H1 (cell line): ENCODE data around the gene PHLDA2. TPM values are rescaled to one million over a fixed set of nuclear protein-coding genes. Genes with fewer than 3 reads are reported as not detected.

Source experiments
- CTCF ChIA-PET: fragments of 300-600 bp; sonication (Branson Sonifier 250); formaldehyde crosslinking; loops from one replicate; lab custom pipeline; 2021; ENCODE audit not compliant: partially characterized antibody; lab: Charles Lee
- POLR2A ChIA-PET: fragments of 300-600 bp; sonication (Branson Sonifier 250); formaldehyde crosslinking; loops from one replicate; lab custom pipeline; 2021; ENCODE audit warnings: inconsistent platforms; ENCODE audit not compliant: partially characterized antibody; lab: Charles Lee
- DNase-seq, 2 experiments: peaks; one replicate each; pipeline versions ENCODE4 v3.0.0 to v3.0.0-alpha.2; 2010 to 2022; ENCODE audit warnings: low spot score in 2 of 2, low read depth in 1 of 2, mixed read lengths in 1 of 2
- FAIRE-seq: peaks from 2 replicates; lab custom pipeline; 2011; peaks lifted over from hg19 to GRCh38; lab: Jason Lieb, UNC
- H2AFZ ChIP-seq: 2 replicates; pipeline ENCODE4 v1.8.1; 2012; ENCODE audit warnings: low read length, inconsistent platforms
- H2AK5ac ChIP-seq: 2 replicates; pipeline ENCODE4 v1.6.1; 2013; ENCODE audit warnings: low read depth, low read length
- H2BK120ac ChIP-seq: replicated peaks from 2 replicates; pipeline ENCODE3; 2013; ENCODE audit warnings: low read depth, low read length, inconsistent platforms
- H2BK12ac ChIP-seq: 2 replicates; pipeline ENCODE4 v1.6.1; 2013; ENCODE audit warnings: low read depth, low read length
- H2BK15ac ChIP-seq: 2 replicates; pipeline ENCODE4 v1.6.1; 2013; ENCODE audit warnings: low read length
- H2BK20ac ChIP-seq: 2 replicates; pipeline ENCODE4 v1.6.1; 2013; ENCODE audit warnings: low read length
- H2BK5ac ChIP-seq: 2 replicates; pipeline ENCODE4 v1.6.1; 2013; ENCODE audit warnings: low read depth, low read length
- H3K14ac ChIP-seq: 2 replicates; pipeline ENCODE4 v1.6.1; 2013; ENCODE audit warnings: inconsistent platforms; ENCODE audit not compliant: insufficient read length
- H3K18ac ChIP-seq: 2 replicates; pipeline ENCODE4 v1.6.1; 2013; ENCODE audit warnings: low read length; ENCODE audit errors: extremely low read depth
- H3K23ac ChIP-seq: 2 replicates; pipeline ENCODE4 v1.6.1; 2013; ENCODE audit warnings: inconsistent platforms; ENCODE audit not compliant: insufficient read length
- H3K23me2 ChIP-seq: 2 replicates; pipeline ENCODE4 v1.6.1; 2013; ENCODE audit warnings: low read depth, low read length
- H3K27ac ChIP-seq: 2 replicates; pipeline ENCODE4 v1.6.1; 2011; ENCODE audit warnings: low read depth, low read length, inconsistent platforms
- H3K27me3 ChIP-seq, 4 experiments: replicated peaks in 1 of 4; 1 replicate in 1 of 4; 2 replicates in 3 of 4; pipeline versions ENCODE4 v1.6.1 to v1.8.1; 2011 to 2013; ENCODE audit warnings: low read length in 3 of 4, mild to moderate bottlenecking in 3 of 4, inconsistent platforms in 2 of 4, mixed read lengths in 2 of 4, moderate library complexity in 1 of 4; ENCODE audit not compliant: control insufficient read depth in 3 of 4, insufficient read depth in 3 of 4; ENCODE audit errors: extremely low read depth in 1 of 4
- H3K36me3 ChIP-seq, 4 experiments: 2 replicates each; pipeline versions ENCODE4 v1.6.1 to v1.8.1; 2011 to 2013; ENCODE audit warnings: mild to moderate bottlenecking in 4 of 4, low read length in 3 of 4, moderate library complexity in 2 of 4, control low read depth in 1 of 4, inconsistent platforms in 1 of 4; ENCODE audit not compliant: insufficient read depth in 4 of 4, control insufficient read depth in 2 of 4
- H3K4ac ChIP-seq: replicated peaks from 2 replicates; pipeline ENCODE3; 2013; ENCODE audit warnings: low read length, low read depth, mixed read lengths, inconsistent platforms; ENCODE audit not compliant: insufficient read length
- H3K4me1 ChIP-seq, 4 experiments: replicated peaks in 1 of 4; 1 replicate in 1 of 4; 2 replicates in 3 of 4; pipeline versions ENCODE4 v1.6.1 to v1.8.1; 2011 to 2013; ENCODE audit warnings: low read length in 3 of 4, inconsistent platforms in 2 of 4, mixed read lengths in 1 of 4; ENCODE audit not compliant: insufficient read depth in 4 of 4, control insufficient read depth in 3 of 4
- H3K4me2 ChIP-seq, 2 experiments: 2 replicates each; pipeline versions ENCODE4 v1.6.1 to v1.8.1; 2011 to 2013; ENCODE audit warnings: low read depth in 2 of 2, low read length in 2 of 2, control low read depth in 1 of 2, inconsistent platforms in 1 of 2, mild to moderate bottlenecking in 1 of 2; ENCODE audit not compliant: insufficient read depth in 1 of 2
- H3K4me3 ChIP-seq, 4 experiments: fragments of 200-600, 300-600 bp in 1 of 4; sonication (generic), shearing (Covaris generic), sonication (Bioruptor Twin) in 1 of 4; 2 replicates each; pipeline versions ENCODE4 v1.5.1 to v1.8.1; 2011 to 2016; ENCODE audit warnings: low read length in 4 of 4, low read depth in 3 of 4, control low read depth in 2 of 4, inconsistent platforms in 2 of 4, mild to moderate bottlenecking in 2 of 4, mixed read lengths in 1 of 4, moderate library complexity in 1 of 4; ENCODE audit not compliant: insufficient read depth in 2 of 4; ENCODE audit errors: extremely low read depth in 1 of 4
- H3K56ac ChIP-seq: replicated peaks from 2 replicates; pipeline ENCODE3; 2013; ENCODE audit warnings: low read depth, mild to moderate bottlenecking, mixed read lengths, low read length, inconsistent platforms; ENCODE audit not compliant: insufficient read length
- H3K79me1 ChIP-seq: 2 replicates; pipeline ENCODE4 v1.6.1; 2013; ENCODE audit warnings: low read depth, low read length, control low read depth
- H3K79me2 ChIP-seq, 2 experiments: 2 replicates each; pipeline versions ENCODE4 v1.6.1 to v1.8.1; 2012 to 2013; ENCODE audit warnings: low read length in 2 of 2, mild to moderate bottlenecking in 2 of 2, inconsistent platforms in 1 of 2; ENCODE audit not compliant: insufficient read depth in 2 of 2, control insufficient read depth in 1 of 2
- H3K9ac ChIP-seq, 4 experiments: replicated peaks in 1 of 4; 1 replicate in 1 of 4; 2 replicates in 3 of 4; pipeline versions ENCODE4 v1.6.1 to v1.8.1; 2011 to 2013; ENCODE audit warnings: low read depth in 3 of 4, low read length in 3 of 4, control low read depth in 2 of 4, mild to moderate bottlenecking in 2 of 4, moderate library complexity in 2 of 4, inconsistent platforms in 1 of 4; ENCODE audit errors: extremely low read depth in 1 of 4
- H3K9me3 ChIP-seq, 2 experiments: 2 replicates each; pipeline versions ENCODE4 v1.6.1 to v1.8.1; 2012 to 2013; ENCODE audit warnings: mild to moderate bottlenecking in 2 of 2, moderate library complexity in 2 of 2, control low read depth in 1 of 2, inconsistent platforms in 1 of 2, low read depth in 1 of 2, low read length in 1 of 2, mixed read lengths in 1 of 2; ENCODE audit not compliant: insufficient read depth in 2 of 2
- H4K20me1 ChIP-seq, 2 experiments: replicated peaks in 1 of 2; 2 replicates each; pipeline versions ENCODE3 to v1.8.1; 2011 to 2013; ENCODE audit warnings: inconsistent platforms in 2 of 2, low read length in 2 of 2, mild to moderate bottlenecking in 1 of 2; ENCODE audit not compliant: insufficient read depth in 2 of 2, control insufficient read depth in 1 of 2
- H4K5ac ChIP-seq: 2 replicates; pipeline ENCODE4 v1.6.1; 2013; ENCODE audit warnings: low read length, low read depth, mixed read lengths, inconsistent platforms; ENCODE audit not compliant: insufficient read length
- H4K8ac ChIP-seq: 2 replicates; pipeline ENCODE4 v1.8.0; 2013; ENCODE audit warnings: mild to moderate bottlenecking, moderate library complexity, low read length, inconsistent platforms; ENCODE audit not compliant: insufficient read depth; ENCODE audit errors: extremely low read depth
- H4K91ac ChIP-seq: replicated peaks from 2 replicates; pipeline ENCODE3; 2013; ENCODE audit warnings: low read length, mixed read lengths, inconsistent platforms; ENCODE audit not compliant: insufficient read length
- CEBPB ChIP-seq: IDR thresholded peaks from 2 replicates; pipeline ENCODE4 v1.6.1; 2012; ENCODE audit warnings: low read depth, low read length
- FOSL1 ChIP-seq: IDR thresholded peaks from 2 replicates; pipeline ENCODE4 v1.6.1; 2011; ENCODE audit warnings: mild to moderate bottlenecking, low read depth, low read length, moderate library complexity; ENCODE audit not compliant: insufficient read depth
- JUND ChIP-seq: IDR thresholded peaks from 2 replicates; pipeline ENCODE4 v1.6.1; 2011; ENCODE audit warnings: mild to moderate bottlenecking, improper control_type of control experiment, low read length
- MAFK ChIP-seq: IDR thresholded peaks from 2 replicates; pipeline ENCODE4 v1.6.1; 2012; ENCODE audit warnings: low read depth, mild to moderate bottlenecking, improper control_type of control experiment, low read length
- TEAD4 ChIP-seq: IDR thresholded peaks from 2 replicates; pipeline ENCODE4 v1.6.1; 2012; ENCODE audit warnings: low read depth, low read length, inconsistent platforms, mixed read lengths
- WGBS, 2 experiments: shearing (Covaris generic) in 1 of 2; methylation state at CpG; one replicate each; pipeline versions ENCODE4 v1.1.6 to v1.1.7; 2013 to 2015; ENCODE audit warnings: low lambda C conversion rate in 2 of 2, mixed read lengths in 2 of 2, inconsistent platforms in 1 of 2, low coverage in 1 of 2, missing lambda C conversion rate in 1 of 2; ENCODE audit not compliant: insufficient replicate concordance in 2 of 2, insufficient coverage in 1 of 2, insufficient read length in 1 of 2; ENCODE audit errors: extremely low coverage in 1 of 2, missing lambda C conversion rate in 1 of 2; 5-methylcytosine and 5-hydroxymethylcytosine counted together
- polyA plus RNA-seq, 7 experiments: library from polyadenylated mRNA; depleted of rRNA in 3 of 7; stranded (reverse) in 5 of 7; unstranded in 2 of 7; fragments of >200 nt in 5 of 7; fragments of 200-250 nt in 2 of 7; gene quantifications; 1 replicate in 5 of 7; 2 replicates in 1 of 7; 4 replicates in 1 of 7; pipeline versions ENCODE4 v1.2.1 to v1.2.3, GENCODE V29; 2011 to 2013; ENCODE audit warnings: missing spikeins in 2 of 7, mixed read lengths in 2 of 7
- total RNA-seq: library from RNA; stranded (reverse); fragmentation: NEBNext Ultra II Directional; extraction: Animal tissue kit (Norgen Biotek cat#: 25700); gene quantifications from 2 replicates; pipeline ENCODE4 v1.2.1, GENCODE V29; 2021
- TF ChIP-seq, protein P1 (sequence below): IDR thresholded peaks from 2 replicates; pipeline ENCODE4 v1.6.1; 2012; ENCODE audit warnings: inconsistent platforms

Gene PHLDA2
- total and polyA plus RNA-seq, 2 of the 8 experiments (the other 6 are each of a cell fraction or from before 2014, with no cell fraction given), result 5.2 to 7.6 TPM

DNA sequence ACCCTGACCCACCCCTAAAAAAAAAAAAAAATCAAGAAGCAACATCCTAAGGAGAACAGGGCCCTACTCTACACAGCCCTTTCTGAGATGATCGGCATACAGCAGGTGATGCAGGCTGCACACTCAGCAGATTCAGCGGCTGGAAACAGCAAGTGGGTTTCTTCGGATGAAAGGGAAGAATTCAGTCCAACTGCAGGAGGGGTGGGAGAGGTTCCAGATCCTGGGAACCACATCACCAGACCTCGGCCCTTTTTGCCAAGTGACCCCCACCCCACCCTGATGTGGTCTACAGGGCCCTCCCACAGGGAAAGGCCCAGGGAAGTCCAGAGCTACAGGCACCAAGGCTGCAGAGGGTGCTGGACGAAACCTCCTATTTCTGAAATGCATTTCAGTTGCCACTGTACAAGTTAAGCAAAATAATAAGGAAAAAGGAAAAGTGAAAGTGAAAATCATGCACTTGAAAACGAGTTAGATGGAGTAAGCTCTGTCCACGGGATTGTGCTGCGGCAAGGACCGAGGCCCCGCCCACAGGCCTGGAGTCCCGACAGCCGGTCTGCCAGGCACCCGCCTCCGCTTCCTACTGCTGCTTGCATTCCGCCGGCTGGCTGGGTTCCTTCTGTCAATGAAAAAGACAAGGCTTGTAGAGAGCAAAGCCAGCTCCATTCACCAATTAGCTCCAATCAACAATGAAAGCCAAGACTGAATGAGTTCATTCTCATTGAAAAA, 16.0 kb upstream of the PHLDA2 start:
- 36% methylated on average over 16 of the region's 16 CpGs; no CpG with 5 or more reads in 1 of the 2 experiments for WGBS, 2 experiments
- Histone ChIP-seq H3K4me2 (peak overlapping the region; percentile 27 to 49; a peak in 3 of 4 replicates), H3K14ac (no peak overlapping the region), H3K27me3 (no peaks in the 10 kb centered on the region), H3K23me2 (no peaks in the 10 kb centered on the region), H2BK20ac (no peak overlapping the region), H3K4ac (no peak overlapping the region), H2AFZ (no peak overlapping the region), H3K79me1 (peaks cover 6% of the 10 kb centered on the region), H4K5ac (no peak overlapping the region), H3K9ac (no peak overlapping the region), H2BK15ac (no peak overlapping the region), H3K36me3 (peaks cover 11 to 37% (median 22%) of the 10 kb centered on the region in 4 experiments), H3K18ac (peak overlapping the region; percentile 24; the same call in 1 of the 2 replicates), H3K9me3 (peaks cover 0 to 5% of the 10 kb centered on the region in 2 experiments; a peak in 1 of 4 replicates), H2BK5ac (no peak overlapping the region), H4K91ac (no peak overlapping the region), H3K56ac (no peak overlapping the region), H2BK120ac (no peak overlapping the region), H2AK5ac (no peak overlapping the region), H3K79me2 (no peaks in the 10 kb centered on the region), H3K4me1 (peaks cover 0 to 30% (median 12%) of the 10 kb centered on the region in 4 experiments; a peak in 6 of 7 replicates), H3K27ac (no peak overlapping the region), H4K8ac (no peak overlapping the region), H2BK12ac (no peak overlapping the region), H4K20me1 (peaks cover 28 to 39% of the 10 kb centered on the region in 2 experiments), H3K23ac (no peak overlapping the region), H3K4me3 (peak overlapping the region in 1 of 4 experiments; percentile 19; a peak in 1 of 8 replicates)
- DNase-seq (peak; percentile 39 to 80), FAIRE-seq (peak; percentile 63)
- ChIA-PET CTCF (interaction anchor here (0.6 to 4.9 kb wide), 11 partner anchors 10 to 148 kb away, joined by 3 to 33 read pairs (median 5); partner anchors contain the start of gene PHLDA2), POLR2A (interaction anchor here (0.9 to 2.5 kb wide), 5 partner anchors 11 to 47 kb away, joined by 3 to 13 read pairs (median 4); partner anchors contain the start of genes NAP1L4 and PHLDA2)
- TF ChIP-seq TEAD4 (0 out of 2 replicates have a peak, but pooled peaks have one; percentile 48), MAFK (0 out of 2 replicates have a peak, but pooled peaks have one; percentile 7), CEBPB (no peak), FOSL1 (no peak), JUND (no peak)
- TF ChIP-seq, protein P1, sequence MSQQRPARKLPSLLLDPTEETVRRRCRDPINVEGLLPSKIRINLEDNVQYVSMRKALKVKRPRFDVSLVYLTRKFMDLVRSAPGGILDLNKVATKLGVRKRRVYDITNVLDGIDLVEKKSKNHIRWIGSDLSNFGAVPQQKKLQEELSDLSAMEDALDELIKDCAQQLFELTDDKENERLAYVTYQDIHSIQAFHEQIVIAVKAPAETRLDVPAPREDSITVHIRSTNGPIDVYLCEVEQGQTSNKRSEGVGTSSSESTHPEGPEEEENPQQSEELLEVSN, result no peak
